NCI-H345 (cell line): Measurements from ENCODE around the gene ATXN1.
A peak's percentile ranks its signal among the peaks of the same experiment; 100 is the strongest.

Experiments
- DNase-seq: peaks from one replicate; lab custom pipeline; 2025; lab: John Stamatoyannopoulos, UW

ATXN1 gene

GRCh38 chr6:16305788-16306187, 455.5 kb downstream of the ATXN1 start:
- DNase-seq, result no peak

- no peak for DNase-seq
Observed at GRCh38 chr6:16305246-16305725, 456.0 kb downstream of the ATXN1 start.

GRCh38 chr6:16302721-16303552, 458.3 kb downstream of the ATXN1 start:
- no peak for DNase-seq

GRCh38 chr6:16301511-16301910, 459.7 kb downstream of the ATXN1 start:
- DNase-seq, result no peak

- DNase-seq, result no peak
Observed at GRCh38 chr6:16299861-16300260, 461.4 kb downstream of the ATXN1 start.

GRCh38 chr6:16296061-16296670, 465.1 kb downstream of the ATXN1 start:
- no peak for DNase-seq

GRCh38 chr6:16295471-16295870, 465.8 kb downstream of the ATXN1 start:
- DNase-seq, result no peak

GRCh38 chr6:16295060-16295459, 466.2 kb downstream of the ATXN1 start:
- no peak for DNase-seq

GRCh38 chr6:16294371-16294770, 466.9 kb downstream of the ATXN1 start:
- DNase-seq, result no peak

GRCh38 chr6:16292942-16293341, 468.3 kb downstream of the ATXN1 start:
- peak; percentile 53 for DNase-seq

GRCh38 chr6:16292432-16292831, 468.8 kb downstream of the ATXN1 start:
- no peak for DNase-seq

GRCh38 chr6:16291739-16292138, 469.5 kb downstream of the ATXN1 start:
- DNase-seq, result no peak

- DNase-seq, result no peak
Observed at GRCh38 chr6:16288163-16288562, 473.1 kb downstream of the ATXN1 start.

- no peak for DNase-seq
Observed at GRCh38 chr6:16286151-16286522, 475.1 kb downstream of the ATXN1 start.

- DNase-seq, result no peak
Observed at GRCh38 chr6:16285467-16286150, 475.7 kb downstream of the ATXN1 start.

GRCh38 chr6:16284472-16284871, 476.8 kb downstream of the ATXN1 start:
- DNase-seq, result no peak

GRCh38 chr6:16282370-16282769, 478.9 kb downstream of the ATXN1 start:
- DNase-seq, result no peak

GRCh38 chr6:16279243-16279642, 482.0 kb downstream of the ATXN1 start:
- no peak for DNase-seq

GRCh38 chr6:16278750-16279149, 482.5 kb downstream of the ATXN1 start:
- no peak for DNase-seq

- DNase-seq, result no peak
Observed at GRCh38 chr6:16278048-16278724, 483.1 kb downstream of the ATXN1 start.

GRCh38 chr6:16277101-16277981, 483.9 kb downstream of the ATXN1 start:
- no peak for DNase-seq
